IMR-90 (cell line): Measurements from ENCODE around the gene MED12L. TPM values are rescaled to one million over a fixed set of nuclear protein-coding genes. Genes with fewer than 3 reads are reported as not detected.

Experiments
- ATAC-seq: fragments of 200-7000 bp; cut with Tn5 transposase; 2 replicates; pipeline ENCODE4 v1.9.1; 2020; ENCODE audit warnings: low read depth, mild to moderate bottlenecking, moderate library complexity
- BruUV-seq: library from RNA; stranded (reverse); fragments of 400-500 nt; replicated peaks from 2 replicates; lab custom pipeline; 2021; lab: Mats Ljungman, UMichigan
- CTCF ChIA-PET: fragments of 300-600 bp; formaldehyde crosslinking; extraction: SDS; loops from one replicate; lab custom pipeline; 2021; ENCODE audit warnings: antibody characterized with exemption; lab: Yijun Ruan, JAX
- POLR2A ChIA-PET: fragments of 300-600 bp; sonication (Branson Sonifier 250); formaldehyde crosslinking; loops from one replicate; lab custom pipeline; 2022; ENCODE audit warnings: antibody characterized with exemption; ENCODE audit not compliant: unreplicated experiment; lab: Charles Lee
- DNase-seq: peaks from one replicate; pipeline ENCODE4 v3.0.0; 2013
- H2AFZ ChIP-seq: replicated peaks from 2 replicates; pipeline ENCODE3; 2013; ENCODE audit warnings: low read length, mild to moderate bottlenecking; ENCODE audit not compliant: poor library complexity
- H2AK5ac ChIP-seq: 2 replicates; pipeline ENCODE4 v1.6.1; 2013; ENCODE audit warnings: low read depth, low read length, inconsistent platforms
- H2AK9ac ChIP-seq: replicated peaks from 2 replicates; pipeline ENCODE3; 2013; ENCODE audit warnings: mild to moderate bottlenecking, low read depth, low read length, moderate library complexity; ENCODE audit not compliant: poor library complexity
- H2BK120ac ChIP-seq: 2 replicates; pipeline ENCODE4 v1.6.1; 2013; ENCODE audit warnings: low read depth, low read length, inconsistent platforms
- H2BK15ac ChIP-seq: 3 replicates; pipeline ENCODE4 v1.6.1; 2013; ENCODE audit warnings: low read depth, low read length, inconsistent platforms
- H2BK20ac ChIP-seq: 2 replicates; pipeline ENCODE4 v1.6.1; 2013; ENCODE audit warnings: low read depth, mild to moderate bottlenecking, inconsistent platforms, low read length, moderate library complexity
- H2BK5ac ChIP-seq: 2 replicates; pipeline ENCODE4 v1.6.1; 2013; ENCODE audit warnings: mild to moderate bottlenecking, low read depth, low read length, inconsistent platforms; ENCODE audit not compliant: poor library complexity, severe bottlenecking
- H3K14ac ChIP-seq: replicated peaks from 2 replicates; pipeline ENCODE4 v1.6.1; 2013; ENCODE audit warnings: low read depth, low read length, inconsistent platforms
- H3K18ac ChIP-seq: 2 replicates; pipeline ENCODE4 v1.6.1; 2013; ENCODE audit warnings: low read depth, low read length, control low read depth
- H3K23ac ChIP-seq: 2 replicates; pipeline ENCODE4 v1.6.1; 2013; ENCODE audit warnings: low read depth, low read length, inconsistent platforms
- H3K27ac ChIP-seq: 2 replicates; pipeline ENCODE4 v1.5.1; 2013; ENCODE audit warnings: mild to moderate bottlenecking, control low read depth, low read length; ENCODE audit not compliant: insufficient read depth
- H3K27me3 ChIP-seq: 2 replicates; pipeline ENCODE4 v1.6.1; 2013; ENCODE audit warnings: low read length; ENCODE audit not compliant: control insufficient read depth, insufficient read depth
- H3K36me3 ChIP-seq: 2 replicates; pipeline ENCODE4 v1.6.1; 2013; ENCODE audit warnings: low read length, mixed read lengths; ENCODE audit not compliant: control insufficient read depth, insufficient read depth
- H3K4ac ChIP-seq: 2 replicates; pipeline ENCODE4 v1.6.1; 2013; ENCODE audit warnings: low read depth, low read length, inconsistent platforms
- H3K4me1 ChIP-seq: 2 replicates; pipeline ENCODE4 v1.6.1; 2013; ENCODE audit warnings: low read length, mixed read lengths; ENCODE audit not compliant: control insufficient read depth, insufficient read depth
- H3K4me2 ChIP-seq: 2 replicates; pipeline ENCODE4 v1.6.1; 2013; ENCODE audit warnings: low read depth, mild to moderate bottlenecking, control low read depth, low read length, moderate library complexity
- H3K4me3 ChIP-seq: 2 replicates; pipeline ENCODE4 v1.5.1; 2013; ENCODE audit warnings: low read depth, mild to moderate bottlenecking, control low read depth, low read length, moderate library complexity; ENCODE audit not compliant: insufficient read depth
- H3K56ac ChIP-seq: 2 replicates; pipeline ENCODE4 v1.6.1; 2013; ENCODE audit warnings: low read length, inconsistent platforms; ENCODE audit not compliant: insufficient read depth; ENCODE audit errors: extremely low read depth
- H3K79me1 ChIP-seq, 2 experiments: 2 replicates each; pipeline ENCODE4 v1.6.1; 2013; ENCODE audit warnings: low read length in 2 of 2, inconsistent platforms in 1 of 2, low read depth in 1 of 2
- H3K9ac ChIP-seq: 2 replicates; pipeline ENCODE4 v1.6.1; 2013; ENCODE audit warnings: low read depth, low read length, control low read depth
- H3K9me1 ChIP-seq: 2 replicates; pipeline ENCODE4 v1.6.1; 2013; ENCODE audit warnings: low read length, inconsistent platforms; ENCODE audit not compliant: insufficient read depth
- H3K9me3 ChIP-seq: 2 replicates; pipeline ENCODE4 v1.6.1; 2013; ENCODE audit warnings: low read length; ENCODE audit not compliant: control insufficient read depth, insufficient read depth
- H4K20me1 ChIP-seq: 2 replicates; pipeline ENCODE4 v1.6.1; 2013; ENCODE audit warnings: low read length, inconsistent platforms; ENCODE audit not compliant: insufficient read depth
- H4K5ac ChIP-seq: 2 replicates; pipeline ENCODE4 v1.6.1; 2013; ENCODE audit warnings: mild to moderate bottlenecking, low read depth, low read length, control low read depth
- H4K8ac ChIP-seq, 2 experiments: 2 replicates each; pipeline ENCODE4 v1.6.1; 2013; ENCODE audit warnings: low read depth in 2 of 2, low read length in 2 of 2, control low read depth in 1 of 2, inconsistent platforms in 1 of 2
- H4K91ac ChIP-seq: 2 replicates; pipeline ENCODE4 v1.6.1; 2013; ENCODE audit warnings: low read depth, low read length, inconsistent platforms; ENCODE audit not compliant: insufficient read depth
- CHD1 ChIP-seq: IDR thresholded peaks from 2 replicates; pipeline ENCODE4 v1.6.1; 2012; ENCODE audit warnings: low read depth, low read length, improper control_type of control experiment
- FOS ChIP-seq: fragments of 150-350 bp; IDR thresholded peaks from 2 replicates; pipeline ENCODE4 v1.6.1; 2016; ENCODE audit warnings: low read depth, low read length
- MAFK ChIP-seq: IDR thresholded peaks from 2 replicates; pipeline ENCODE4 v1.6.1; 2012; ENCODE audit warnings: low read depth, low read length, improper control_type of control experiment
- MXI1 ChIP-seq: IDR thresholded peaks from 2 replicates; pipeline ENCODE4 v1.6.1; 2012; ENCODE audit warnings: low read depth, mild to moderate bottlenecking, low read length, moderate library complexity, borderline replicate concordance
- NFE2L2 ChIP-seq: fragments of 150-350 bp; IDR thresholded peaks from 2 replicates; pipeline ENCODE4 v1.6.1; 2016; ENCODE audit warnings: low read depth, mild to moderate bottlenecking, low read length
- POLR2A ChIP-seq: IDR thresholded peaks from 2 replicates; pipeline ENCODE4 v1.6.1; 2012; ENCODE audit warnings: mild to moderate bottlenecking, low read depth, low read length
- RFX5 ChIP-seq: IDR thresholded peaks from 2 replicates; pipeline ENCODE4 v1.8.0; 2012; ENCODE audit warnings: low read depth, mild to moderate bottlenecking, low read length, moderate library complexity
- WGBS, 2 experiments: methylation state at CpG; one replicate each; pipeline versions ENCODE4 v1.1.5 to v1.1.7; 2013; ENCODE audit warnings: missing lambda C conversion rate in 2 of 2; ENCODE audit not compliant: insufficient read length in 1 of 2; ENCODE audit errors: extremely low coverage in 2 of 2; 5-methylcytosine and 5-hydroxymethylcytosine counted together
- dilution Hi-C: fragments of 300-500 bp; cut with HindIII; formaldehyde crosslinking; loops from one replicate; pipeline ENCODE4 v1.14.3; 2018; ENCODE audit warnings: low sequenced_read_pairs; ENCODE audit not compliant: unreplicated experiment
- in situ Hi-C: fragments of 300-500 bp; cut with MboI; formaldehyde crosslinking; loops from 3 replicates; pipeline ENCODE4 v1.14.3; 2019; ENCODE audit warnings: low sequenced_read_pairs, inconsistent platforms, mixed read lengths
- intact Hi-C: fragments of 100-400 bp; cut with micrococcal nuclease; formaldehyde crosslinking; loops from 2 replicates; pipeline ENCODE4 v1.10.0; 2022
- polyA plus RNA-seq, 3 experiments: library from polyadenylated mRNA; depleted of rRNA; stranded (reverse); fragments of >200 nt; gene quantifications; 2 replicates each; pipeline ENCODE4 v1.2.3, GENCODE V29; 2012; ENCODE audit warnings: low replicate concordance in 1 of 3
- total RNA-seq: library from RNA; depleted of rRNA; stranded (reverse); fragments of >200 nt; gene quantifications from 2 replicates; pipeline ENCODE4 v1.2.3, GENCODE V29; 2012
- TF ChIP-seq, protein P1 (sequence below): fragments of 150-350 bp; IDR thresholded peaks from 2 replicates; pipeline ENCODE4 v1.6.1; 2016; ENCODE audit warnings: low read depth, mild to moderate bottlenecking, low read length, moderate library complexity, borderline replicate concordance
- TF ChIP-seq, protein P2 (sequence below): fragments of 150-350 bp; IDR thresholded peaks from 2 replicates; pipeline ENCODE4 v1.6.1; 2017; ENCODE audit warnings: mild to moderate bottlenecking, antibody characterized with exemption, low read length, low read depth

MED12L gene
- total and polyA plus RNA-seq, 2 of the 4 experiments (the other 2 are of a cell fraction), result 0.05 to 0.18 TPM

DNA sequence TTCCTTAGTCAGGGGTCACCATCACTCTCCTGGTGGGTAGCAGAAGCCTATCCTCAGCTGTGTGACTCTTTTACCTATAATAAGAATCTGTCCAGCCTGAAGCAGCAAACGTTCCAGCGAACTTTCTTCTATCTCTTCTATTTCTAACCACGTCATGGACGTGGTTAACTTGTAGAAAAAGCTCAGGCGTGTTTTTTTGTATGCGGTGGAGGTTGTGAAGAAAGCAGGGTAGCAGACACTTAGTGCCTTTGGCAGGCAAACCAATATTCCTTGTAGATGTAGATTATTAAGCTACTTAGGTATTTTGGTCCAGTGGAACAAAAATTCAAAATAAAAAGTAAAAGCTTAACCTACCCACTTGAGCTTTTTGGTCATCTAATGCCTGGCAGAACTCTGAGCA, 149.4 kb downstream of the MED12L start:
- no peak overlapping the region for H3K4ac ChIP-seq
- no peak overlapping the region for H2AK5ac ChIP-seq
- no peaks in the 10 kb centered on the region for H3K36me3 ChIP-seq
- H3K4me3 ChIP-seq, result no peak overlapping the region
- intact Hi-C loops, result no loop called here
- H4K20me1 ChIP-seq, result no peaks in the 10 kb centered on the region
- ChIA-PET CTCF (interaction anchor here (1.1 to 1.7 kb wide), 3 partner anchors 8 to 48 kb away, joined by 3 to 7 read pairs (median 4); no protein-coding TSS in a partner anchor), POLR2A (no interaction called here)
- no TSS peak for BruUV-seq
- in situ Hi-C loops, result no loop called here
- no peak overlapping the region for H2BK5ac ChIP-seq
- no peaks in the 10 kb centered on the region for H3K9me1 ChIP-seq
- H4K8ac ChIP-seq, result no peak overlapping the region
- H3K14ac ChIP-seq, result no peak overlapping the region
- H3K9ac ChIP-seq, result no peak overlapping the region
- ATAC-seq, result no peak
- no peak overlapping the region for H4K5ac ChIP-seq
- H3K27me3 ChIP-seq, result no peaks in the 10 kb centered on the region
- no peak overlapping the region for H2BK120ac ChIP-seq
- H3K9me3 ChIP-seq, result no peaks in the 10 kb centered on the region
- no peak overlapping the region for H2BK15ac ChIP-seq
- no peak overlapping the region for H3K56ac ChIP-seq
- peaks cover 2% of the 10 kb centered on the region; the same call in 1 of the 2 replicates for H3K4me1 ChIP-seq
- no peak overlapping the region for H3K27ac ChIP-seq
- H3K18ac ChIP-seq, result no peak overlapping the region
- no peaks in the 10 kb centered on the region for H3K79me1 ChIP-seq
- dilution Hi-C loops, result no loop called here
- no peak overlapping the region for H2AFZ ChIP-seq
- H3K23ac ChIP-seq, result no peak overlapping the region
- no peak for DNase-seq
- H3K4me2 ChIP-seq, result no peak overlapping the region
- H4K91ac ChIP-seq, result no peak overlapping the region
- no peak overlapping the region for H2BK20ac ChIP-seq
- no CpG with 5 or more reads among the region's 6 CpGs for WGBS, 2 experiments
- H2AK9ac ChIP-seq, result no peak overlapping the region
- TF ChIP-seq RFX5 (no peak), POLR2A (no peak), FOS (no peak), CHD1 (no peak), MAFK (no peak), MXI1 (no peak), NFE2L2 (no peak)
- TF ChIP-seq, protein P1, sequence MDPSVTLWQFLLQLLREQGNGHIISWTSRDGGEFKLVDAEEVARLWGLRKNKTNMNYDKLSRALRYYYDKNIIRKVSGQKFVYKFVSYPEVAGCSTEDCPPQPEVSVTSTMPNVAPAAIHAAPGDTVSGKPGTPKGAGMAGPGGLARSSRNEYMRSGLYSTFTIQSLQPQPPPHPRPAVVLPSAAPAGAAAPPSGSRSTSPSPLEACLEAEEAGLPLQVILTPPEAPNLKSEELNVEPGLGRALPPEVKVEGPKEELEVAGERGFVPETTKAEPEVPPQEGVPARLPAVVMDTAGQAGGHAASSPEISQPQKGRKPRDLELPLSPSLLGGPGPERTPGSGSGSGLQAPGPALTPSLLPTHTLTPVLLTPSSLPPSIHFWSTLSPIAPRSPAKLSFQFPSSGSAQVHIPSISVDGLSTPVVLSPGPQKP, result no peak
- TF ChIP-seq, protein P2, sequence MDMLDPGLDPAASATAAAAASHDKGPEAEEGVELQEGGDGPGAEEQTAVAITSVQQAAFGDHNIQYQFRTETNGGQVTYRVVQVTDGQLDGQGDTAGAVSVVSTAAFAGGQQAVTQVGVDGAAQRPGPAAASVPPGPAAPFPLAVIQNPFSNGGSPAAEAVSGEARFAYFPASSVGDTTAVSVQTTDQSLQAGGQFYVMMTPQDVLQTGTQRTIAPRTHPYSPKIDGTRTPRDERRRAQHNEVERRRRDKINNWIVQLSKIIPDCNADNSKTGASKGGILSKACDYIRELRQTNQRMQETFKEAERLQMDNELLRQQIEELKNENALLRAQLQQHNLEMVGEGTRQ, result no peak
